Stimulated activated memory B cell treated with anti-CD40 and anti-IgM and Interleukin-4, amounts not matched to agents 10 μg/mL and 1 μg/mL and 100 μg/mL, for 72 hours (primary cell): ENCODE measurements around the gene MROH8.
"Not testable (repeated sequence)": the region's sequence is repeated elsewhere in the genome, so short reads cannot be mapped to it uniquely, and the experiment has no call there.

Source experiments
- ATAC-seq: fragments of 150-1000 bp; cut with Tn5 transposase; 2 replicates; pipeline ENCODE4 v1.10.0; 2021
- H3K27ac Mint-ChIP-seq: one replicate; pipeline ENCODE4 v1.8.0; 2022; ENCODE audit warnings: mild to moderate bottlenecking, mixed read lengths
- H3K27me3 Mint-ChIP-seq: one replicate; pipeline ENCODE4 v1.8.0; 2022; ENCODE audit warnings: mixed read lengths
- H3K36me3 Mint-ChIP-seq: one replicate; pipeline ENCODE4 v1.8.0; 2022; ENCODE audit warnings: mixed read lengths
- H3K4me1 Mint-ChIP-seq: one replicate; pipeline ENCODE4 v1.8.0; 2022; ENCODE audit warnings: mixed read lengths
- H3K4me3 Mint-ChIP-seq: one replicate; pipeline ENCODE4 v1.8.0; 2022; ENCODE audit warnings: mild to moderate bottlenecking, moderate library complexity, mixed read lengths
- H3K9me3 Mint-ChIP-seq: one replicate; pipeline ENCODE4 v1.8.0; 2022; ENCODE audit warnings: mixed read lengths

Gene MROH8

GRCh38 chr20:37150864-37151263, 28.5 kb downstream of the MROH8 start:
- H3K27me3 Mint-ChIP-seq, H3K9me3 Mint-ChIP-seq, H3K4me1 Mint-ChIP-seq, H3K27ac Mint-ChIP-seq, ATAC-seq, H3K4me3 Mint-ChIP-seq: not testable (repeated sequence)
- H3K36me3 Mint-ChIP-seq, result peaks cover 12% of the 10 kb centered on the region

GRCh38 chr20:37147250-37147649, 32.1 kb downstream of the MROH8 start:
- Mint-ChIP-seq H3K36me3 (no peaks in the 10 kb centered on the region), H3K27me3 (no peaks in the 10 kb centered on the region), H3K4me1 (no peaks in the 10 kb centered on the region), H3K27ac (no peak overlapping the region), H3K4me3 (no peak overlapping the region), H3K9me3 (no peaks in the 10 kb centered on the region)
- no peak for ATAC-seq

GRCh38 chr20:37144856-37145404, 34.4 kb downstream of the MROH8 start:
- Mint-ChIP-seq H3K36me3 (peaks cover 4% of the 10 kb centered on the region), H3K9me3 (no peaks in the 10 kb centered on the region), H3K27me3 (no peaks in the 10 kb centered on the region), H3K4me3 (no peak overlapping the region), H3K4me1 (no peaks in the 10 kb centered on the region), H3K27ac (no peak overlapping the region)
- ATAC-seq, result no peak

- H3K27ac Mint-ChIP-seq, result no peak overlapping the region
- no peaks in the 10 kb centered on the region for H3K4me1 Mint-ChIP-seq
- ATAC-seq, result no peak
- H3K9me3 Mint-ChIP-seq, result no peaks in the 10 kb centered on the region
- peaks cover 4% of the 10 kb centered on the region for H3K36me3 Mint-ChIP-seq
- no peak overlapping the region for H3K4me3 Mint-ChIP-seq
- no peaks in the 10 kb centered on the region for H3K27me3 Mint-ChIP-seq
Measured at GRCh38 chr20:37142708-37143107, 36.6 kb downstream of the MROH8 start.

GRCh38 chr20:37137547-37137946, 41.8 kb downstream of the MROH8 start:
- Mint-ChIP-seq H3K36me3 (peaks cover 4% of the 10 kb centered on the region), H3K4me3 (no peak overlapping the region), H3K9me3 (no peaks in the 10 kb centered on the region), H3K27ac (no peak overlapping the region), H3K27me3 (no peaks in the 10 kb centered on the region), H3K4me1 (no peaks in the 10 kb centered on the region)
- ATAC-seq, result no peak

GRCh38 chr20:37133952-37134351, 45.4 kb downstream of the MROH8 start:
- ATAC-seq, result no peak
- Mint-ChIP-seq H3K36me3 (no peaks in the 10 kb centered on the region), H3K4me1 (no peaks in the 10 kb centered on the region), H3K4me3 (no peak overlapping the region), H3K27me3 (no peaks in the 10 kb centered on the region), H3K9me3 (no peaks in the 10 kb centered on the region), H3K27ac (no peak overlapping the region)

GRCh38 chr20:37131486-37131885, 47.9 kb downstream of the MROH8 start:
- no peaks in the 10 kb centered on the region for H3K9me3 Mint-ChIP-seq
- ATAC-seq, result no peak
- H3K27me3 Mint-ChIP-seq, result no peaks in the 10 kb centered on the region
- no peak overlapping the region for H3K4me3 Mint-ChIP-seq
- H3K27ac Mint-ChIP-seq, result no peak overlapping the region
- no peaks in the 10 kb centered on the region for H3K4me1 Mint-ChIP-seq
- no peaks in the 10 kb centered on the region for H3K36me3 Mint-ChIP-seq

- Mint-ChIP-seq H3K27me3 (no peaks in the 10 kb centered on the region), H3K4me1 (no peaks in the 10 kb centered on the region), H3K27ac (no peak overlapping the region), H3K36me3 (no peaks in the 10 kb centered on the region), H3K9me3 (no peaks in the 10 kb centered on the region), H3K4me3 (no peak overlapping the region)
- no peak for ATAC-seq
Measured at GRCh38 chr20:37128803-37129202, 50.5 kb downstream of the MROH8 start.

- H3K4me1 Mint-ChIP-seq, H3K36me3 Mint-ChIP-seq, H3K9me3 Mint-ChIP-seq, ATAC-seq, H3K4me3 Mint-ChIP-seq, H3K27me3 Mint-ChIP-seq, H3K27ac Mint-ChIP-seq: not testable (repeated sequence)
Measured at GRCh38 chr20:37126290-37126689, 53.1 kb downstream of the MROH8 start.

- H3K36me3 Mint-ChIP-seq, result no peaks in the 10 kb centered on the region
- no peak for ATAC-seq
- no peaks in the 10 kb centered on the region for H3K27me3 Mint-ChIP-seq
Measured at GRCh38 chr20:37123441-37123840, 55.9 kb downstream of the MROH8 start.

GRCh38 chr20:37120497-37120896, 58.9 kb downstream of the MROH8 start:
- no peaks in the 10 kb centered on the region for H3K27me3 Mint-ChIP-seq
- H3K36me3 Mint-ChIP-seq, result no peaks in the 10 kb centered on the region
- no peaks in the 10 kb centered on the region for H3K4me1 Mint-ChIP-seq
- H3K27ac Mint-ChIP-seq, result no peak overlapping the region
- H3K9me3 Mint-ChIP-seq, result no peaks in the 10 kb centered on the region
- H3K4me3 Mint-ChIP-seq, result no peak overlapping the region
- ATAC-seq, result no peak

More at GRCh38 chr20:37123441-37123840, 55.9 kb downstream of the MROH8 start:
- Mint-ChIP-seq H3K9me3 (no peaks in the 10 kb centered on the region), H3K27ac (no peak overlapping the region), H3K4me1 (no peaks in the 10 kb centered on the region), H3K4me3 (no peak overlapping the region)

- Mint-ChIP-seq H3K27me3 (no peaks in the 10 kb centered on the region), H3K4me1 (no peaks in the 10 kb centered on the region), H3K36me3 (no peaks in the 10 kb centered on the region), H3K27ac (no peak overlapping the region), H3K9me3 (no peaks in the 10 kb centered on the region), H3K4me3 (no peak overlapping the region)
- ATAC-seq, result no peak
Measured at GRCh38 chr20:37119356-37120036, 59.9 kb downstream of the MROH8 start.

GRCh38 chr20:37114012-37114411, 65.3 kb downstream of the MROH8 start:
- Mint-ChIP-seq H3K4me3 (no peak overlapping the region), H3K36me3 (no peaks in the 10 kb centered on the region), H3K27me3 (no peaks in the 10 kb centered on the region), H3K9me3 (no peaks in the 10 kb centered on the region), H3K27ac (no peak overlapping the region), H3K4me1 (no peaks in the 10 kb centered on the region)
- ATAC-seq, result no peak

- Mint-ChIP-seq H3K9me3 (no peaks in the 10 kb centered on the region), H3K27ac (no peak overlapping the region), H3K27me3 (no peaks in the 10 kb centered on the region), H3K4me1 (no peaks in the 10 kb centered on the region), H3K4me3 (no peak overlapping the region), H3K36me3 (no peaks in the 10 kb centered on the region)
- no peak for ATAC-seq
Measured at GRCh38 chr20:37111926-37112455, 67.4 kb downstream of the MROH8 start.

- no peak overlapping the region for H3K27ac Mint-ChIP-seq
- H3K36me3 Mint-ChIP-seq, result no peaks in the 10 kb centered on the region
- no peaks in the 10 kb centered on the region for H3K9me3 Mint-ChIP-seq
- H3K4me1 Mint-ChIP-seq, result no peaks in the 10 kb centered on the region
- H3K27me3 Mint-ChIP-seq, result no peaks in the 10 kb centered on the region
- H3K4me3 Mint-ChIP-seq, result no peak overlapping the region
- no peak for ATAC-seq
Measured at GRCh38 chr20:37108676-37109075, 70.7 kb downstream of the MROH8 start.

- Mint-ChIP-seq H3K4me1 (no peaks in the 10 kb centered on the region), H3K4me3 (no peak overlapping the region), H3K27me3 (no peaks in the 10 kb centered on the region), H3K27ac (no peak overlapping the region), H3K9me3 (no peaks in the 10 kb centered on the region), H3K36me3 (no peaks in the 10 kb centered on the region)
- no peak for ATAC-seq
Measured at GRCh38 chr20:37102571-37102970, 76.8 kb downstream of the MROH8 start.
